ENCODE data around the gene PDK2. TPM values are rescaled to one million over a fixed set of nuclear protein-coding genes. Genes with fewer than 3 reads are reported as not detected.
A peak's percentile ranks its signal among the peaks of the same experiment; 100 is the strongest.

The PDK2 gene
- total and polyA plus RNA-seq, 7 donors: 50.3 to 213 (median 99.4) TPM

GRCh38 chr17:50135316-50136095 is 40.4 kb downstream of the PDK2 start:
- H3K4me1 ChIP-seq: peaks cover 34% of the 10 kb centered on the region
- ATAC-seq (no peak), DNase-seq (no peak)
- no peaks in the 10 kb centered on the region for H3K9me3 ChIP-seq
- intact Hi-C loops (cut with DNase I): loop anchor here in 1 of 2 donors (5.0 kb wide), 1 partner anchor 42 kb away; no protein-coding TSS in a partner anchor
- peaks cover 8 to 61% of the 10 kb centered on the region in 2 donors for H3K36me3 ChIP-seq (ENCODE audit: insufficient read depth in 1 of 2, low read depth in 1 of 2)
- H3K27ac ChIP-seq: no peak overlapping the region
- 67 to 71% (median 71%) methylated on average over 13 to 16 of the region's 16 CpGs for WGBS, 3 donors
- H3K27me3 ChIP-seq (ENCODE audit: insufficient read depth in 3 of 3, low read length in 2 of 3): no peaks in the 10 kb centered on the region
- H3K4me3 ChIP-seq: no peak overlapping the region
- no peak for TF ChIP-seq CTCF (IDR thresholded peaks at IDR 0.05)

DNA sequence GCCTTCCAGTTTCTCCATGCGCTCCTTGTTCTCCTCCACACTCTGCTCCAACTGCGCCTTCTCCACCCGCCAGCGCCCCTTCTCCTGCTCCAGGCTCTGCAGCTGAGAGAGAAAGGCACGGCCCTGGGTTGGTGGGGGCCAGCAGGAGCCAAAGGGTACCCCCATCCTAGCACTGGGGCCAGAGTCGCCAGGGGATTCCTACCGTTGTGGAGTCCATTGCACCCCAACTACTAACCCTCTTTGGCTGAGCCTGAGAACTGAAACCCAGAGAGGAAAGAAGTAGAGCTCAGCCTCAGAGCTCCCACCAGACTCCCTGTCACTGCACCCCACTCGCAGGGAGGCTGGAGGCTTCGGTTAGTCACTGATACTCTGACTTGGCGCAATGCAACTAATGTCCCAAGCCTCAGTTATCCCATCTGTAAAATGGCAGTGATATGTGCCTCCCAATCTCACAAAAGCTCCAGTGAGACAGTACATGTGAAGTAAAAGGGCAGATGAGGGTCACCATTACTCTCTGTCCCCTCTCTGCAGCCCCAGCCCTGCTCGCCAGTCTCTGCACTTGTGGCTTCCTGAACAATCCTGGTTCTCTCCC is 41.0 kb downstream of the PDK2 start:
- H3K4me1 ChIP-seq: peaks cover 27% of the 10 kb centered on the region
- intact Hi-C loops (cut with DNase I): loop anchor here in 1 of 2 donors (5.0 kb wide), 1 partner anchor 41 kb away; no protein-coding TSS in a partner anchor
- DNase-seq: no peak
- ATAC-seq: no peak
- H3K36me3 ChIP-seq (ENCODE audit: insufficient read depth in 1 of 2, low read depth in 1 of 2): peaks cover 8 to 68% of the 10 kb centered on the region in 2 donors
- no peak overlapping the region for H3K27ac ChIP-seq
- WGBS, 3 donors: 90 to 96% (median 92%) methylated on average over 10 to 11 of the region's 11 CpGs
- no peak for TF ChIP-seq CTCF (IDR thresholded peaks at IDR 0.05)
- no peaks in the 10 kb centered on the region for H3K9me3 ChIP-seq
- no peak overlapping the region for H3K4me3 ChIP-seq
- no peaks in the 10 kb centered on the region for H3K27me3 ChIP-seq (ENCODE audit: insufficient read depth in 3 of 3, low read length in 2 of 3)

DNA sequence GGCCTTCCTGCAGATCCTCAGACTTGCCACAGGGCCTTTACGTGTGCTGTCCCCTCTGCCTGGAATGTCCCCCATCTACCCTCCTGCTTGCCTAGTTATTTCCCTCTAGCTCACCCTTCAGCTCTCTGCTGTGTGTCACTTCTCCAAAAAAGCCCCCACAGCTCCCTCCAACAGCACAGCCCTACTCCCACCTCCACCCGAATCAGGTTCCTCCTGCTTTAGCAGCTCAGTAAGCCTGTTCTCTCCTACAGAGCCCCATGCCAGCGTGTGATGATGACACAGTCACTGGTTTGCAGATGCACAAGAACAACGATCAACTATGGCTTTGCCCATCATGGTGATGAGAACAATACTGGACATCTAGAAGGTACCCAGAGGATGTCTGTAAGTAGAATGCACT is 41.9 kb downstream of the PDK2 start:
- ATAC-seq: no peak

DNA sequence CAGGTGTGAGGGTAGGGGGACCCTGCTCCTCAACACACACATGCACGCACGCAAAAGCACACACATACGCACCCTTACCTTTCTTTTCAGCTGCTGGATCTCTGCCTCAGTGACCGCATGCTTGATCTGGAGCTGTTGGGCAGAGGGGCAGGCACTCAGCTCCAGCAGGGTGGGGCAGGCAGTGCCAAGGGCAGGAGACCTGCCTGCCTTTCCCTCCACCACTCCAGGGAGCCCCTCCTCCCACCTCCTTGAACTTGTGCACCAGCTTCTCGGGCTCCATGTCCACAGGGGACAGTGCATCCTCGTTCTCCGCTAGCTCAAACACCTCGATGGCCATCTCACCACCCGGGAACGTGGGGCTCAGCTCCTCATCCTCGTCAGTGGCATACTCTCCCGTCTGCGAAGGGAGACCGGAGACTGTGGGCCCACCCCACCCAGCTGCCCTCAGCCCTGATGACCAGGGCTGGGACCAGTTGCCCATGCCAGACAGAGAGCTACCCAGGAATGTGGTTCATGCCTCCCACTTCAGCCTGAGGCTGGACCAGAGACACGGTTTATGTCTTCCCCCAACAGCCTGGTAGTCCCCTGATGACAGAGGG is 44.1 kb downstream of the PDK2 start:
- DNase-seq (peak in 1 of 2 donors; percentile 48), ATAC-seq (no peak)
- Histone ChIP-seq H3K9me3 (no peaks in the 10 kb centered on the region), H3K27ac (peak overlapping the region; percentile 24), H3K4me3 (no peak overlapping the region), H3K4me1 (peaks cover 6% of the 10 kb centered on the region), H3K27me3 (ENCODE audit: insufficient read depth in 3 of 3, low read length in 2 of 3) (no peaks in the 10 kb centered on the region), H3K36me3 (ENCODE audit: insufficient read depth in 1 of 2, low read depth in 1 of 2) (peaks cover 15 to 97% of the 10 kb centered on the region in 2 donors)
- whole genome bisulfite sequencing, 3 donors: 85 to 86% (median 85%) methylated on average over 15 of the region's 15 CpGs
- intact Hi-C loops (cut with DNase I): loop anchor here in 1 of 2 donors (5.0 kb wide), 1 partner anchor 38 kb away; no protein-coding TSS in a partner anchor
- no peak for TF ChIP-seq CTCF (IDR thresholded peaks at IDR 0.05)

More for the DNA sequence above, 41.9 kb downstream of the PDK2 start:
- DNase-seq: no peak
- Histone ChIP-seq H3K27ac (no peak overlapping the region), H3K9me3 (no peaks in the 10 kb centered on the region), H3K27me3 (ENCODE audit: insufficient read depth in 3 of 3, low read length in 2 of 3) (no peaks in the 10 kb centered on the region), H3K4me3 (no peak overlapping the region), H3K36me3 (ENCODE audit: insufficient read depth in 1 of 2, low read depth in 1 of 2) (peaks cover 10 to 76% of the 10 kb centered on the region in 2 donors), H3K4me1 (peaks cover 25% of the 10 kb centered on the region)
- no peak for TF ChIP-seq CTCF (IDR thresholded peaks at IDR 0.05)
- intact Hi-C loops (cut with DNase I): loop anchor here in 1 of 2 donors (5.0 kb wide), 1 partner anchor 40 kb away; no protein-coding TSS in a partner anchor
- WGBS, 3 donors: 88 to 91% (median 88%) methylated on average over 4 of the region's 4 CpGs
